ENCODE data around the gene CA10. TPM values are rescaled to one million over a fixed set of nuclear protein-coding genes. Genes with fewer than 3 reads are reported as not detected.
A peak's percentile ranks its signal among the peaks of the same experiment; 100 is the strongest.

CA10 gene
- total RNA-seq, 1 donor from 2014 or later = not detected

GRCh38 chr17:51890710-51891109 is 267.8 kb downstream of the CA10 start:
- Mint-ChIP-seq H3K27ac (no peak overlapping the region), H3K27me3 (no peaks in the 10 kb centered on the region), H3K4me3 (no peak overlapping the region), H3K4me1 (no peaks in the 10 kb centered on the region), H3K36me3 (ENCODE audit: low read depth) (no peaks in the 10 kb centered on the region), H3K9me3 (peaks cover 4% of the 10 kb centered on the region)
- DNase-seq = no peak
- intact Hi-C loops (cut with micrococcal nuclease) = no loop called here

- Mint-ChIP-seq H3K4me1 (no peaks in the 10 kb centered on the region), H3K36me3 (ENCODE audit: low read depth) (no peaks in the 10 kb centered on the region), H3K27ac (no peak overlapping the region), H3K4me3 (no peak overlapping the region), H3K9me3 (peaks cover 4% of the 10 kb centered on the region), H3K27me3 (no peaks in the 10 kb centered on the region)
- intact Hi-C loops (cut with micrococcal nuclease) = no loop called here
- DNase-seq = no peak
Measured at GRCh38 chr17:51888816-51889215, 269.7 kb downstream of the CA10 start.

- Mint-ChIP-seq H3K27me3 (no peaks in the 10 kb centered on the region), H3K9me3 (no peaks in the 10 kb centered on the region), H3K4me1 (no peaks in the 10 kb centered on the region), H3K27ac (no peak overlapping the region), H3K36me3 (ENCODE audit: low read depth) (no peaks in the 10 kb centered on the region), H3K4me3 (no peak overlapping the region)
- DNase-seq = no peak
- intact Hi-C loops (cut with micrococcal nuclease) = no loop called here
Measured at GRCh38 chr17:51876986-51877385, 281.5 kb downstream of the CA10 start.

- Mint-ChIP-seq H3K4me3 (no peak overlapping the region), H3K36me3 (ENCODE audit: low read depth) (no peaks in the 10 kb centered on the region), H3K4me1 (no peaks in the 10 kb centered on the region), H3K27ac (no peak overlapping the region), H3K27me3 (no peaks in the 10 kb centered on the region), H3K9me3 (no peaks in the 10 kb centered on the region)
- intact Hi-C loops (cut with micrococcal nuclease) = no loop called here
- no peak for DNase-seq
Measured at GRCh38 chr17:51873302-51873701, 285.2 kb downstream of the CA10 start.

- DNase-seq = peak; percentile 77
- H3K27me3 Mint-ChIP-seq = no peaks in the 10 kb centered on the region
- H3K4me1 Mint-ChIP-seq = no peaks in the 10 kb centered on the region
Measured at GRCh38 chr17:51869387-51869786, 289.1 kb downstream of the CA10 start.

GRCh38 chr17:51860954-51861561 is 297.5 kb downstream of the CA10 start:
- Mint-ChIP-seq H3K27me3 (peaks cover 2% of the 10 kb centered on the region), H3K27ac (no peak overlapping the region), H3K4me1 (no peaks in the 10 kb centered on the region), H3K9me3 (no peaks in the 10 kb centered on the region), H3K36me3 (ENCODE audit: low read depth) (no peaks in the 10 kb centered on the region), H3K4me3 (no peak overlapping the region)
- peak; percentile 76 for DNase-seq
- intact Hi-C loops (cut with micrococcal nuclease) = no loop called here

More at GRCh38 chr17:51869387-51869786, 289.1 kb downstream of the CA10 start:
- no peak overlapping the region for H3K4me3 Mint-ChIP-seq
- no peaks in the 10 kb centered on the region for H3K36me3 Mint-ChIP-seq (ENCODE audit: low read depth)
- H3K9me3 Mint-ChIP-seq = no peaks in the 10 kb centered on the region
- no peak overlapping the region for H3K27ac Mint-ChIP-seq
- intact Hi-C loops (cut with micrococcal nuclease) = no loop called here

- Mint-ChIP-seq H3K27me3 (peaks cover 2% of the 10 kb centered on the region), H3K27ac (no peak overlapping the region), H3K4me1 (no peaks in the 10 kb centered on the region), H3K9me3 (no peaks in the 10 kb centered on the region), H3K36me3 (ENCODE audit: low read depth) (no peaks in the 10 kb centered on the region), H3K4me3 (no peak overlapping the region)
- intact Hi-C loops (cut with micrococcal nuclease) = no loop called here
- DNase-seq = no peak
Measured at GRCh38 chr17:51857052-51857597, 301.4 kb downstream of the CA10 start.

GRCh38 chr17:51855806-51856205 is 302.7 kb downstream of the CA10 start:
- Mint-ChIP-seq H3K4me3 (no peak overlapping the region), H3K36me3 (ENCODE audit: low read depth) (no peaks in the 10 kb centered on the region), H3K27me3 (no peaks in the 10 kb centered on the region), H3K4me1 (no peaks in the 10 kb centered on the region), H3K9me3 (no peaks in the 10 kb centered on the region), H3K27ac (no peak overlapping the region)
- DNase-seq = no peak
- intact Hi-C loops (cut with micrococcal nuclease) = no loop called here

- Mint-ChIP-seq H3K27me3 (no peaks in the 10 kb centered on the region), H3K4me3 (no peak overlapping the region), H3K4me1 (no peaks in the 10 kb centered on the region), H3K9me3 (no peaks in the 10 kb centered on the region), H3K27ac (no peak overlapping the region), H3K36me3 (ENCODE audit: low read depth) (no peaks in the 10 kb centered on the region)
- intact Hi-C loops (cut with micrococcal nuclease) = no loop called here
- no peak for DNase-seq
Measured at GRCh38 chr17:51853857-51854256, 304.7 kb downstream of the CA10 start.

GRCh38 chr17:51852603-51853002 is 305.9 kb downstream of the CA10 start:
- no peak overlapping the region for H3K27ac Mint-ChIP-seq
- intact Hi-C loops (cut with micrococcal nuclease) = no loop called here

GRCh38 chr17:51850201-51850600 is 308.3 kb downstream of the CA10 start:
- peaks cover 3% of the 10 kb centered on the region for H3K27me3 Mint-ChIP-seq
- intact Hi-C loops (cut with micrococcal nuclease) = no loop called here

More at GRCh38 chr17:51852603-51853002, 305.9 kb downstream of the CA10 start:
- no peaks in the 10 kb centered on the region for H3K4me1 Mint-ChIP-seq
- H3K9me3 Mint-ChIP-seq = no peaks in the 10 kb centered on the region
- no peak for DNase-seq
- no peak overlapping the region for H3K4me3 Mint-ChIP-seq
- H3K36me3 Mint-ChIP-seq (ENCODE audit: low read depth) = no peaks in the 10 kb centered on the region
- no peaks in the 10 kb centered on the region for H3K27me3 Mint-ChIP-seq

GRCh38 chr17:51848451-51848850 is 310.1 kb downstream of the CA10 start:
- H3K36me3 Mint-ChIP-seq (ENCODE audit: low read depth) = no peaks in the 10 kb centered on the region
- H3K4me3 Mint-ChIP-seq = no peak overlapping the region
- DNase-seq = no peak
- no peaks in the 10 kb centered on the region for H3K4me1 Mint-ChIP-seq
- intact Hi-C loops (cut with micrococcal nuclease) = no loop called here
- no peak overlapping the region for H3K27ac Mint-ChIP-seq
- no peaks in the 10 kb centered on the region for H3K9me3 Mint-ChIP-seq
- H3K27me3 Mint-ChIP-seq = peaks cover 3% of the 10 kb centered on the region

More at GRCh38 chr17:51850201-51850600, 308.3 kb downstream of the CA10 start:
- H3K4me3 Mint-ChIP-seq = no peak overlapping the region
- H3K27ac Mint-ChIP-seq = no peak overlapping the region
- no peaks in the 10 kb centered on the region for H3K9me3 Mint-ChIP-seq
- H3K36me3 Mint-ChIP-seq (ENCODE audit: low read depth) = no peaks in the 10 kb centered on the region
- no peak for DNase-seq
- no peaks in the 10 kb centered on the region for H3K4me1 Mint-ChIP-seq

GRCh38 chr17:51846566-51846965 is 311.9 kb downstream of the CA10 start:
- DNase-seq = no peak
- peaks cover 3% of the 10 kb centered on the region for H3K27me3 Mint-ChIP-seq
- H3K9me3 Mint-ChIP-seq = no peaks in the 10 kb centered on the region
- no peaks in the 10 kb centered on the region for H3K4me1 Mint-ChIP-seq
- H3K36me3 Mint-ChIP-seq (ENCODE audit: low read depth) = no peaks in the 10 kb centered on the region
- no peak overlapping the region for H3K4me3 Mint-ChIP-seq
- no peak overlapping the region for H3K27ac Mint-ChIP-seq
- intact Hi-C loops (cut with micrococcal nuclease) = no loop called here

- intact Hi-C loops (cut with micrococcal nuclease) = no loop called here
- H3K27ac Mint-ChIP-seq = no peak overlapping the region
- no peak for DNase-seq
- no peaks in the 10 kb centered on the region for H3K36me3 Mint-ChIP-seq (ENCODE audit: low read depth)
- H3K9me3 Mint-ChIP-seq = no peaks in the 10 kb centered on the region
- H3K27me3 Mint-ChIP-seq = peaks cover 3% of the 10 kb centered on the region
- H3K4me1 Mint-ChIP-seq = no peaks in the 10 kb centered on the region
- no peak overlapping the region for H3K4me3 Mint-ChIP-seq
Measured at GRCh38 chr17:51845776-51846175, 312.7 kb downstream of the CA10 start.

GRCh38 chr17:51842763-51843162 is 315.8 kb downstream of the CA10 start:
- Mint-ChIP-seq H3K4me1 (no peaks in the 10 kb centered on the region), H3K36me3 (ENCODE audit: low read depth) (no peaks in the 10 kb centered on the region), H3K27me3 (peaks cover 3% of the 10 kb centered on the region), H3K4me3 (no peak overlapping the region), H3K9me3 (no peaks in the 10 kb centered on the region), H3K27ac (no peak overlapping the region)
- intact Hi-C loops (cut with micrococcal nuclease) = no loop called here
- DNase-seq = no peak
